Myocyte (in vitro differentiated cells): ENCODE measurements around the gene SLC9A7. TPM values are rescaled to one million over a fixed set of nuclear protein-coding genes. Genes with fewer than 3 reads are reported as not detected.
"Not testable (repeated sequence)": the region's sequence is repeated elsewhere in the genome, so short reads cannot be mapped to it uniquely, and the experiment has no call there.

Source experiments
- DNase-seq: peaks from one replicate; pipeline ENCODE4 v3.0.0-alpha.2; 2012; ENCODE audit warnings: low read depth
- polyA plus RNA-seq: library from polyadenylated mRNA; unstranded; fragments of >200 nt; gene quantifications from one replicate; pipeline ENCODE4 v1.2.1, GENCODE V29; 2012; ENCODE audit warnings: missing spikeins
- total RNA-seq: library from RNA; depleted of rRNA; stranded (reverse); fragments of >200 nt; gene quantifications from 2 replicates; pipeline ENCODE4 v1.2.3, GENCODE V29; 2014

Gene SLC9A7
- total RNA-seq, result 36.0 and 38.7 TPM in 2 replicates
- polyA plus RNA-seq, result 12.8 TPM

DNA sequence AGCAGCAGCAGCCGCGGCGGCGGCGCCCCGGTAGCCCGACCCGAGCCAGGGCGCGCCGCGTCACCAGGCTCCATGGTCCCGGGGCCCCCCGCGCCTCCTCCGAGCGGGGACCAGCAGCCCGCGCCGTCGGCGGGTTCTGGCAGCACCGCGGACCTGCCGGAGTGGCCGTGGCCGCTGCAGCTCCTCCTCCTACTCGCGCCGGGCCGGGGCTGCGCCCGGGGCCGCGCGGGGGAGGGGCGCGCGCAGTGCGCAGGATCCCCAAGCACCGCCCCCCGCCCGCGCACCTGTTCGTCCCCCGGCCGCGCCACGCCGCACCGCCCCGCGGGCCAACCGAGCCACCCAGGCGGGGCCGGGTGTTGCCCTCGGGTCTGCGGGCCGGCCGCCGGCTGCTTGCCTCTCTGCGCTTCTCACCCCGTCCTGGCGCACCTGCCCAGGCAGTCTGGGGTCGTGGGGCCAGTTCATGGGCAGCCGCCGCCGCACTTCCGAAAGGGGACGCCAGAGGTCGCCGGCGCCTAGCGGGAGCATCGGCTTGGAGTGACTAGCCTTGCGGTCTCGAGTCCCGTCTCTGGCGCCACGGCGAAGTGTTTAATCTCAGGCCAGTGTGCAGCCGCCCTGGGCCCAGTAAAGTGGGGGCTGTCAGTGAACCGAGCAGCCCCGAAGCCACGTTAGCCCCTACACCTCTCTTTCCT lies at the start of gene SLC9A7:
Gene SLC9A7, minus strand, starts transcription at position 163 of the 689 bp plus-strand sequence. Its CDS starts 89 bp downstream, at position 74.
- DNase-seq, result peak; percentile 80

DNA sequence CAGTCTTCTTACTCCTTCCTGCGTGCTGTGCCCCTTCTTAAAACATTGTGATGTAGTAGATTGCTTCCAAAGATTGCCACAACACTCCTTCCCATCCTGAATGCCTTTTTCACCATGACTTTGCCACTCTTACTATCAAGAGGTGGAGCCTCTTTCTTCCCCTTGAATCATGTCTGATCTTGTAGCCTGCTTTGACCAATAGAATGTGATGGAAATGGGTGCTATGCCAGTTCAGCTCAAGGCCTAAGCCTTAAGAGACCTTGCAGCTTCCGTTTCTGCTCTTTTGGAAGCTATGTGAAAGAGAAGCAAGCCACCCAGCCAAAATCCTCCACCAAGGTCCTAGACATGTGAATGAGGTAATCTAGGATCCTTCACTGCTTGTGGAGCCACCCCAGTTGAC lies 46.4 kb upstream of the SLC9A7 start:
- no peak for DNase-seq

DNA sequence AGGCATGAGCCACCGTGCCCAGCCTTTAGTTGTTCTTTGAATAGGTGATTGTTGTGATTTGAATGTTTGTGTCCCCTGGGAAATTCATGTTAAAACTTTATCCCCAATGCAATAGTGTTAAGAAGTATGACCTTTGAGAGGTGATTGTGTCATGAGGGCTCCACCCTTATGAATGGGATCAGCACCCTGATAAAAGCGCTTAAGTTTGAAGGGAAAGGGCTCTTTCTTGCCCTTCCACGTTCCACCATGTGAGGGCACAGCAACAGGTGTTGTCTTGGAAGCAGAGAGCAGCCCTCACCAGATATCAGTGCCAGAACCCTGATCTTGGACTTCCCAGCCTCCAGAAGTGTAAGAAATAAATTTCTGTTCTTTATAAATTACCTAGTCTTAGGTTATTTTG lies 44.2 kb upstream of the SLC9A7 start:
- DNase-seq, result no peak

DNA sequence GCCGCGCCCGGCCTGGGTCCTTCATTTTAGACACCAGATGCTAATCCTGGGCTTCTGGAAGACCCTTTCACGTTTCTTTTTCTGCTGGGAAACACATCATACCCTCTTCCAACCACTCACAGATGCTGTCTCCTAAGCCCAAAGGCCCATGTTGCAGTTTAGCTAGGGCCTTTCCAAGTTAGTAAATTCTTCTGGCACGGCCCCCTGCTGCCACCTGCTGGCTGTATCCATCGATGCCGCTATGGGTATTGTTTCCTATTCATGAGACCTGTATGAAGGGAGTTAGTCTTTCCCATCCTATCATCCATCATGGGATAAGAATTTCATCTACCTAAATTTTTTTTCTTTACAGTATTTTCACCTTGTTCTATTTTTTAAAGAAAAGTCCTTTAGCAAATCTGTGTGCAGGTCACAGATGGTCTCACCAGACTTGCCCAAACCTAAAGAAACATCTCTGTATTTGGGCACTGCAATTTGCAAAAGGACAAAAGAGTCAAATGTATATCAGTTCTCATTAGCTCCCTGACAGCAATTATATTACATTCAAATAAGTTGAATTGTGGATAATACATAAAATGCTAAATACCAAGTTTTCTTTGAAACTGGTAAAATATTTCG lies 37.8 kb upstream of the SLC9A7 start:
- peak; percentile 77 for DNase-seq

DNA sequence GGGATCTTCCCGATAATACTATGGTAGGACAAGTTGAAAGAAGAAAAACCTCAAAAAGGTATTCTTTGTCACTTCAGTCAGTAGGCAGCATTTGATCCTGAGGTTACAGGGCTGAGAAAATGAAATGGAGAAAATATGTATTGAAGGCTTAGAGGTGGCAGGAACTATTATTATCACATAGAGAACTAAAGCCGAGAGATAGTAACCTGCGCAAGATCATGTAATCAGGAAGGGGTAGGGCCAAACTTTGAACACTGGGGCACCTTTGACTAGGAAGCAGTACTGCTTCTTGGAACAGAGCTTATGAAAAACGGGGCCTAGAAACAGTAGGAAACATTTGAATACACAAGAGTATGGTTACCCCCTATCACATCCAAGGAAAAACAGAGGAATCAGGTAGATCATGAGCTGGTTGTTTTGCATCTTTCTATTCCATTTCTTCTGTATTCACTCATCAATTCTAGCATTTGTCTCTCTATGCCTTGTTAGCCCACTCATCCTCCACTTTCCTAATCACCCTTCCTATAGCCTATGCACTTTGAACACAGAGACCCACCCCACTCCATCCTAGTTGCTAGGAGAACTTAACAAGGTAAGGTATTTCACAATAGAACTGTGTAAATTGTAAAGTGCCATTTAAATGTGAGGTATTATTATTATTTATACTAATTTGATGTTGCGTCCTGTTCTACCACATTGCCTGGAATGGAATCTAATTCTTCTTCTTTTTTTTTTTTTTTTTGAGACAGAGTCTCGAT lies 34.6 kb upstream of the SLC9A7 start:
- DNase-seq, result no peak

DNA sequence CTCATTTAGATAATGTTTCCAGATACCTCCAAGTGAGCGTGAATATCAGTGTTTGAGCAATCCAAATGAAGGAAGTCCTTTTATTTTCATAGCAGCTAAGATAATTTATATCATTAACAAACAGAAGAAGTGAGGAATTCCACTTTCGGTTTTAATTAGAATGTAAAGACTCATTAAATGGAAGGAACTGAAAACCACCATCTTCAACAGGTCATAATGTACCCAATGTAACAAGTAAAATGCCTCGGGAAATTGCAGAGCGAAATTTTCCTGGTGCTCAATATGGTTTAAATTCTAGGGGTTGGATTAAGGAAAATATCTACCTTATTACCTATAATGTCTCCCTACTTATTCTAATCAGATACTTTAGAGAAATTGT lies 33.9 kb upstream of the SLC9A7 start:
- DNase-seq, result no peak

DNA sequence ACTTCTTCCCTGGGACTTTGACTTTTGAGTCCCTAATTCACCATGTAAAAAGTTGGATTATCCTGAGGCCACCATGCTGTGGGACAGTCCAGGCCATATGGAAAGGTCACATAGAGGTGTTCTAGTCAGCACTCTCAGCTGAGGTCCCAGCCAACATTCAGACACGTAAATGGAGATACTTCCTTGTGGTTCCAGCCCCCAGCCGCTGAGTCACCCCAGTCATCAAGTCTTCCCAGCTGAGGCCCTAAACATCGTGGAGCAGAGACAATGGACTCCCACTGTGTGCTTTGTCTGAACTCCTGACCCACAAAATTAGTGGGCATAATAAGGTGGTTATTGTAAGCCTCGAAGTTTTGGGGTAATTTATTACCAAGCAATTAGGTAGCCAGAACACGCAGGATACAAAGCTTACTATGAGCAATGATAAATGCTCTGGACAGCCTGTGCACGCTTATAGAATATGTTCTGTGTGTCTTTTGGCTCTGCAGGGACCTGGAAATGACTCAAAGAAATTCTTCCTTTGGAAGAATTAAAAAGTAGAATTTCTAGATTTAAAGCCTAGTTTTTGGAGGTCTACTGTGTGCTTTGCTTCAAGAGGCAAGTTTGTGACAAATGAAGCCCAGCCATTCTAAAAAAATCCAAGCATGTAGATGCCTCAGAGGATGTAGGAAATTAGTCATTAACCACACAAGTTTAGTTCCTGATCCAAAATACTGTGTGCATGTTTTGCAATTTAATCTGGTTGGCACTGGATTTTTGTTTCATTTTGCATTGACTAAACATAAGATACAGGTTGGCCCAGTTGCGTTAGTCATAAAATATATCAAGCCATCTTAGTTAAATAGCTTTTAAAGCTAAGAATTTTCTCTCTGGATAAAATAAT lies 33.2 kb upstream of the SLC9A7 start:
- peak; percentile 78 for DNase-seq

DNA sequence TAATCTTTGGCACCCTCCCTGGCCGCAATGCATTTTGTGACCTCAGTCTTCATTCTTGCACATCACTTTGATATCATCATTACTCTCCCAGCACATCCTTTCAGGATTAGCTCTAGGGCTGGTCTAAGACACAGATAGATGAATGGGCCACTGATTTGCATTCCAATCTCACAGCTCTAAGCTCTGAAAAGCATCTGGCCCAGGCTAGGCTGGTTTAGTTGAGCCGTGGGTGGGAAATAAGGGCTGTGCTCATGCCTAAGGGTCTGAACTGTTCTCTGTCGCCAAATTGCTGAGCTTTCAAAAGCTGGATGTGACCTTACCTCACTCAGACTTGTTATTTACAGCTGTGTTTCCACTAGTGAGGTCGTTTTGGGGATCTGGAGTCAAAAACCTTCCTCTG lies 30.0 kb upstream of the SLC9A7 start:
- peak; percentile 31 for DNase-seq

DNA sequence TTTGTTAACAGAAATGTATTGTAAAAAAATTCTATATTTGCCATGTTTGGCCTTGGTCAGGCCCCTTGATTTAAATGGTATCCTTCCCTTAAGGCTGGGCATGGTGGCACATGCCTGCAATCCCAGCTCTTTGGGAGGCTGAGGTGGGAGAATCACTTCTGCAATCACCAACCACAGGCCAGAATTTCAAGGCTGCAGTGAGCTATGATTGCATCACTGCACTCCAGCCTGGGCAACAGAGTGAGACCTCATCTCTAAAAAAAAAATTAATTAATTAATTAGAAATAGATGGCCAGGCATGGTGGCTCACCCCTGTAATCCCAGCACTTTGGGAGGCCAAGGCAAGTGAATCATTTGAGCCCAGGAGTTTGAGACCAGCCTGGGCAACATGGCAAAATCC lies 25.5 kb upstream of the SLC9A7 start:
- not testable (repeated sequence) for DNase-seq

DNA sequence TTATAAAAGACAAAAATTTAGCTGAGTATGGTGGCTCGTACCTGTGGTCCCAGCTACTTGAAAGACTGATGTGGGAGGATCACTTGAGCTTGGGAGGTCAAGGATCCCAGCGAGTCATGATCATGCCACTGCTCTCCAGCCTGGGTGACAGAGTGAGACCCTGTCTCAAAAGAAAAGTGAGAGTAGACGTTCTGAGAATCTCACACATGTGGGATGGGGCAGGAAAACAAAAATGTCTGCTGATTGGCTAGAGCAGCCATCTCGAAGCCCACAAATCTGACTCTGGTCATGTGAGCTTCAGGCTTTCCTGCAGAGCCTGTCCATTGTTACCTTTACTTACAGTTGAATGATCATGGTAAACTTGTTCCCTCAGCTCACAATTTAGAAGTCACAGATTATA lies 23.1 kb upstream of the SLC9A7 start:
- DNase-seq, result no peak

DNA sequence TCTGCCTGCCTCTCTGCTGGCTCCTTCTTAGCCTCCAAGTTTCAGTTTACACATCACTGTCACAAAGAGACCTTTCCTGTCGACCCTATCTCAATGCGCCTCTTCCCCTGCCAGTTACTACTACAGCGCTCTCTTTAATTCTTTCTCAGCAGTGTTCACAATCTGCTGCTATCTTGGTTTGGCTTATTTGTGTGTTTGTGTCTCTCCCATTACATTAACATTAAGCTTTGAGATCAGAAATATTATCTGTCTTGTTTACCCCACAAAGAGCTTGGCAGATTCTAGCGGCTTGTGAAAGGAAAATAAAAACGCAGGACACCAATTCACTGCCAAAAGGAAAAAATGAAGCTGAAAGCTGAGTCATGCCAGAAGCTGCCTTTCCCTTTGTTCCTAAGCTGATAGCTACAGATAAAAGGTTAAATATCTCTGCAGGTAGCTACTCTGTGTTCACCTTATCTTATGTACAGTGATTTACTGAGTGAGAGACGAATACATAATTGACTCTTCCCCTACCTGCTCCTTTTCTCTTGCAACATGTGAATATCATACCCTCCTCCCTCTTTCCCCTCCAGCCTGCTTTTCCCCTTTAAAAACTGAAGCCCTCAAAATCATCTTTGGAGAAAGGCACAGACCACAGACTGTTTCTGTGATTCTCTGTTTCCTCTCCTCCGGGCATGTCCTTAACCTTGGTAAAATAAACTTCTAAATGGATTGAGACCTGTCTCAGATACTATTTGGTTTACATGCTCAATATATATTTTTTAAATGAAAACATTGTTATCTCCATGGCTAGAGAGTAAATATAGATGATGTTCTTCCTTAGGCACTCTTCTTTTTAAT lies 19.3 kb upstream of the SLC9A7 start:
- DNase-seq, result peak; percentile 24

DNA sequence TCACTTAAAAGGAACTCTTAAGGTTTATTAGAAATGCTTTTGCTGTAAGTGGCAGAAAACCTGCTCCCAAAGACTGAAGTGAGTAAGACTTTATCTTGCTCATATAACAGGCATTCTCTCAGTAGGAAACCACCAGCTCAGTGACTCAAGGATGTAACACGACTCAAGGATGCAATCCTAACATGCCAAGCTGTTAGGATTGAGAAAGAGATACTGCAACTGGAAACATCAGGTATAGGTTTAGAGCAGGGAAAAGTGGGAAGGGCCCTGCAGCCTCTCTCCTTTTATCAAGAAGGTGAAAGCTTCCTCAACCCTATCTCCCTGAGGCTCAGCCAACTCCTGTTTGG lies 11.9 kb upstream of the SLC9A7 start:
- DNase-seq, result peak; percentile 30

DNA sequence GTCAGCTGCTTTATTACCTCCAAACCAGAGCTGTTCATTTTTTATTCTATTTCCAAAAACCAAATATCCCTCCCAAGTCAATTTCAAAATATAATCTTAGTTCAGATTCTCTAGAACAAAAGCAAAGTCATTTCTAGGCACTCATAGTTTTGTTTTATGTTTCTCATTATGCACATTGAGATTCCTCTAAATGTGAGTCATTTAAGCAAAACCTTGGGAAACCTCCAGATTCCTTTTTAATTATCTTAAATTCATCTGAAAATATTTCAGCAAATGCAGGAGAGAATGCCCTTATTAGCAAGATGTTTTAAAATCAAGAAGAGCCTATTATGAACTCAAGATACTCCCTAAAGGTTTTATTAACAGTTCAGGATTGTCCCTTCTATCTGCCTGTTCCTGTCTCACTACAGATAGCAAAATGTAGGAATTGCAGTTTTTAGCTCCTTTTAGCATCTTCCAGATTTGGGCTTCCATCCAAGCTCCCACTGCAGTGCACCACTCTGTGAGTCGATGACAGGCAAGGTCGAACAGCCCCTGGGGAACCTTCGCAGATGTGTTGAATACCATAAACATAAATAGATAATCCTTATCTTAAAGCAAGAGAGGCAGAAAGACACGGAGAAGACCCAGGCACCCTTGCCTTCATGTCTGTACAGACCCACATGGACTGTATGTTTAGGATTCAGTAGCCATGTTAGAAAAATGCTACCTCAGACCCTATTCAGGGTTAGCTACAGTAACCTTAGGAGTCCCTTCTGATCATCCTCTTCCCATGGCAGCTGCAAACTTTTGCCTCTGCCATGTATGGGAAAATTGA lies 11.3 kb upstream of the SLC9A7 start:
- DNase-seq, result peak; percentile 19

DNA sequence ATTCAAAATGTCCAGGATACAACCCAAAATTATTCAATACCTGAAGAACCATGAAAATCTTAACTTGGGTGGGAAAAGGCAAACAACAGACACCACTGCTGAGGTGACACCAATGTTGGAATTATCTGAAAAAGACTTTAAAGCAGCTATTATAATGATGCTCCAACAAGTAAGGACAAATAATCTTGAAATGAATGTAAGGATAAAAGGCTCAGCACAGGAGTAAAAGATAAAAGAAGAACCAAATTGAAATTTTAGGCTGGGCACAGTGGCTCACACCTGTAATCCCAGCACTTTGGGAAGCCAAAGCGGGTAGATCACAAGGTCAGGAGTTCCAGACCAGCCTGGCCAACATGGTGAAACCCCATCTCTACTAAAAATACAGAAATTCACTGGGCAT lies 4.0 kb upstream of the SLC9A7 start:
- DNase-seq, result no peak

DNA sequence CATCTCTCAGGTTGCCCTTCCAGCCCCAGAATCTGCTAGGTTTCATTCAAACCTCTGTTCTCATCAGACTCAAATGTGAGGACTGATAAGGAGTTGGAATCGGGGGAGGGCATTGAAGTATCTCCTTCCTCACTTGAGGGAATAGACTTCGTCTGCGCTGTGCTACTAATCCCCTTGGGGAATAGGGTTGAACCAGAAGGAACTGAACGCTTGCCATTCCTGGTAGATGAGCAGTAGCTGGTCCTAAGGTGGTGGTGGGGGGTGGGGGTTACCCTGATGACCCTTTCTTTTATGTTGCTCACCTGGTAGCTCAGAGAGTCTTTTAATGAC lies 692 bp upstream of the SLC9A7 start:
- DNase-seq, result peak; percentile 50

DNA sequence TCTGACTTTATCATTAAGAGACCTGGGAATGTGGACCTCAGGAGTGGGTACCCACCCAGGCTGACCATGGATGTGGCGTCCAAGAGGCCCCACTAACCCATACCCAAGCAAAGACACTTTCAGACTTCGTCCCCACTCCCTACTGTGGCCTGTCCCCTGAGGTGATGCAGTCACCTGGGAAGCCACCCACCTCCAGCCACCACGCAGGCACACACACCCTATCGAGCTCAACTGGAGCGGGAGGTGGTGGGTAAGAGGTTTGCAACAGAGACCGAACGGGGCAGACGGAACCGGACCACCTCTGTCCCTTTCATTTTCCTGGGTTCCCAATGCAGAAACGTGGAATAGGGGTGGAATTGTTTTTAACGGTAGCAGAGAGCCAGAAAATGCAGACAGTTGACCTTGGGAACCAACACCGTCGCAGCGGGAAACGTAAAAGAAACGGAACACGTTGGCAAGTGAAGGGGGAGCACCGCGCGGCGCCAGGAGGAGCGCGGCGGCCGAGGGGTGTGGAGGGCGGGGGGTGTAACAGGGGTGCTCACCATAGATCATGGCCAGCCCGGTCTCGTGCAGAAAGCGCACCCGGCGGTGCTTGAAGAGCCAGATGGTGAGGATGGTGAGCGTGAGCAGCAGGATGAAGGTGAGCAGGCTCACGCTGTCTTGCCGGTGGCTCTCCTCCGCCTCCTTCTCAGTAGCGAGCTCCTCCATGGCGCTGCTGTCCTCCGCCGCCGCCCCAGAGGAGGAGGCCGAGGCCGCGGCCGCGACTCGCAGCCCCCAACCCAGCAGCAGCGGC lies 559 bp downstream of the SLC9A7 start:
- DNase-seq, result peak; percentile 10

DNA sequence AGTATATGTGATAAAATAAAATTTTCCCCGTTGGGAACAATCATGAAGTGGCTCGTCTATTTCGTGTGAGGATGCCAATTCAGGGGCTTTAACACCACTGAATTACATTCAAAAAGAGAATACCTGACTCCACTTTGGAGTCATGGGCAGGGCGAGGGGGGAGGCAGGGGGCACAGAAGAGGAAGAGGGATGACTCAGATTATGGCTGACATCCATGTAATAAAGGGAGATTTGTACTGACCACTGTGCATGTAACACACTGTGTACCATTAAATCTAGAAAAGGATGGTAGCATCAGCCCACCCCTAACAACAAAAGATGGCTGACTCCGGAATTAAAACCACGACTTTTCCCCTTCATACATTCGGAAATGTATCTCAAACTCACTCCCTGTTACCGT lies 1.3 kb downstream of the SLC9A7 start:
- no peak for DNase-seq

DNA sequence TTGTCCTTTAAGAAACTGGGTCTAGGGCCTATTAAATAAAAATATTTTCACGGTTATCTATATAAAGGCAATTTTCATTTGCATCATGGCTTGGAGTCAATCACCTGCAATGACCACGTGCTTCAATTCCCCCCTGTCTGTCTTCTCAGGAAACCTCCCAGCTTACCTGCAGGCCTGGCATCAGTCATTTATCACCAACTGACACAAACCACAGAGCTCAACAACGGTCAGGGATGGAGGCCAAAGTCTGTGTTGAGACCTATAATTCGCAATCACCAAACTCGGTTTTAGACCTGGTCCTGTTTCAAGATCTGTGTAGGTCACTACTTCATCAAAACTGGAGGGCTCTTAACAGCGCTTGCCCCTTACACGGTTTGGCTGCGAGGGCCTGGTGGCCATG lies 1.9 kb downstream of the SLC9A7 start:
- no peak for DNase-seq

DNA sequence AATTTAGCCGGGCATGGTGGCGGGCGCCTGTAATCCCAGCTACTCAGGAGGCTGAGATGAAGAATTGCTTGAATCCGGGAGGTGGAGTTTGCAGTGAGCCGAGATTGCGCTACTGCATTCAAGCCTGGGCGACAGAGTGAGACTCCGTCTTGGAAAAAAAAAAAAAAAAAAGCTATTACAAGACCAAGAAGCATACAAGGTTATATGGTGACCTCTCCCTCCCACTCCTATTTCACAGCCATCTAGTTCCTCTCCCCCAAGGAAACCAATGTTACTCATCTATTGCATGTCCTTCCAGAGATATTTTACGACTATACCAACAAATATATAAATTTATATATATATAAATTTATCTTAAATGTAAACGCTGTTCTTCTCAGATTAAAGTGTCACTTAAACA lies 3.2 kb downstream of the SLC9A7 start:
- DNase-seq, result no peak
